Neural cell (in vitro differentiated cells): ENCODE results near the gene IFNGR1. TPM values are rescaled to one million over a fixed set of nuclear protein-coding genes. Genes with fewer than 3 reads are reported as not detected.

Source experiments
- H2AFZ ChIP-seq: fragments of 200-600, 300-800 bp; sonication (generic), shearing (Covaris generic); 2 replicates; pipeline ENCODE4 v1.6.0; 2014; ENCODE audit warnings: low read depth, mild to moderate bottlenecking, antibody characterized with exemption, low read length, moderate library complexity
- H3F3A ChIP-seq: fragments of 200-600 bp; shearing (Covaris generic); 2 replicates; pipeline ENCODE4 v1.6.1; 2016; ENCODE audit warnings: mild to moderate bottlenecking, moderate library complexity, mixed read lengths, antibody characterized with exemption, low read length; ENCODE audit not compliant: insufficient read depth, poor library complexity, severe bottlenecking
- H3K27ac ChIP-seq: fragments of 200-600, 300-800 bp; sonication (generic), shearing (Covaris generic); 2 replicates; pipeline ENCODE4 v1.5.1; 2014; ENCODE audit warnings: mild to moderate bottlenecking, low read length, moderate library complexity
- H3K27me3 ChIP-seq: fragments of 300-800, 200-600 bp; sonication (generic), shearing (Covaris generic); 2 replicates; pipeline ENCODE4 v1.6.0; 2014; ENCODE audit warnings: mild to moderate bottlenecking, low read depth, low read length, moderate library complexity; ENCODE audit not compliant: insufficient read depth
- H3K36me3 ChIP-seq: fragments of 300-800, 200-600 bp; sonication (generic), shearing (Covaris generic); 2 replicates; pipeline ENCODE4 v1.5.1; 2014; ENCODE audit warnings: mild to moderate bottlenecking, antibody characterized with exemption, low read length, moderate library complexity; ENCODE audit not compliant: insufficient read depth
- H3K4me2 ChIP-seq: fragments of 300-800, 200-600 bp; sonication (generic), shearing (Covaris generic); 2 replicates; pipeline ENCODE4 v1.6.0; 2014; ENCODE audit warnings: mild to moderate bottlenecking, low read length
- H3K4me3 ChIP-seq: fragments of 300-800, 200-600 bp; sonication (generic), shearing (Covaris generic); 2 replicates; pipeline ENCODE4 v1.5.1; 2014; ENCODE audit warnings: mild to moderate bottlenecking, low read length, moderate library complexity
- H3K79me2 ChIP-seq: fragments of 200-600 bp; shearing (Covaris generic); replicated peaks from 2 replicates; pipeline ENCODE4 v1.6.0; 2014; ENCODE audit warnings: mild to moderate bottlenecking, low read length, moderate library complexity; ENCODE audit not compliant: insufficient read depth
- H3K9ac ChIP-seq: fragments of 300-800, 200-600 bp; sonication (generic), shearing (Covaris generic); 2 replicates; pipeline ENCODE4 v1.6.1; 2016; ENCODE audit warnings: mild to moderate bottlenecking, low read length, mixed read lengths
- H3K9me2 ChIP-seq: fragments of 200-600 bp; shearing (Covaris generic); 2 replicates; pipeline ENCODE4 v1.6.1; 2016; ENCODE audit warnings: mild to moderate bottlenecking, low read length, mixed read lengths; ENCODE audit not compliant: insufficient read depth
- H3K9me3 ChIP-seq: fragments of 200-600, 300-800 bp; sonication (generic), shearing (Covaris generic); 2 replicates; pipeline ENCODE4 v1.6.1; 2016; ENCODE audit warnings: mild to moderate bottlenecking, mixed run types, low read length, moderate library complexity, mixed read lengths
- H4K20me1 ChIP-seq: fragments of 200-600 bp; shearing (Covaris generic); 2 replicates; pipeline ENCODE4 v1.6.1; 2016; ENCODE audit warnings: mild to moderate bottlenecking, mixed run types; ENCODE audit not compliant: insufficient read depth
- EP300 ChIP-seq: fragments of 450-650 bp; conservative IDR thresholded peaks from 2 replicates; pipeline ENCODE4 v1.6.1; 2014; ENCODE audit warnings: antibody characterized with exemption, mild to moderate bottlenecking, moderate library complexity; ENCODE audit not compliant: poor library complexity, severe bottlenecking
- EZH2 ChIP-seq: fragments of 200-600, 300-800 bp; shearing (Covaris generic), sonication (generic); IDR thresholded peaks from 2 replicates; pipeline ENCODE4 v1.6.1; 2014; ENCODE audit warnings: antibody characterized with exemption, low read length, borderline replicate concordance, mild to moderate bottlenecking; ENCODE audit not compliant: insufficient read depth, poor library complexity, severe bottlenecking
- MXI1 ChIP-seq: fragments of 450-650 bp; conservative IDR thresholded peaks from 2 replicates; pipeline ENCODE4 v1.6.1; 2014; ENCODE audit warnings: antibody characterized with exemption, mild to moderate bottlenecking; ENCODE audit not compliant: poor library complexity, severe bottlenecking
- POLR2AphosphoS5 ChIP-seq: IDR thresholded peaks from 2 replicates; pipeline ENCODE4 v1.6.1; 2012
- RAD21 ChIP-seq: fragments of 450-650 bp; conservative IDR thresholded peaks from 2 replicates; pipeline ENCODE4 v1.6.1; 2014; ENCODE audit warnings: antibody characterized with exemption, mild to moderate bottlenecking, moderate library complexity
- SMC3 ChIP-seq: fragments of 450-650 bp; conservative IDR thresholded peaks from 2 replicates; pipeline ENCODE4 v1.6.1; 2014; ENCODE audit warnings: antibody characterized with exemption, mild to moderate bottlenecking, moderate library complexity; ENCODE audit not compliant: poor library complexity
- TAF1 ChIP-seq: IDR thresholded peaks from 2 replicates; pipeline ENCODE4 v1.6.1; 2012; ENCODE audit warnings: low read depth
- polyA plus RNA-seq: library from polyadenylated mRNA; depleted of rRNA; stranded (reverse); fragments of >200 nt; gene quantifications from 2 replicates; pipeline ENCODE4 v1.2.3, GENCODE V29; 2014
- TF ChIP-seq, protein P1 (sequence below): fragments of 450-650 bp; IDR thresholded peaks from 2 replicates; pipeline ENCODE4 v1.5.1; 2014; ENCODE audit warnings: antibody characterized with exemption, mild to moderate bottlenecking, moderate library complexity; ENCODE audit not compliant: poor library complexity, severe bottlenecking
- TF ChIP-seq, protein P2 (sequence below): IDR thresholded peaks from 2 replicates; pipeline ENCODE4 v1.6.1; 2012; ENCODE audit warnings: borderline replicate concordance

IFNGR1 gene
- polyA plus RNA-seq, 1 donor from 2014 or later, result 57.2 TPM

DNA sequence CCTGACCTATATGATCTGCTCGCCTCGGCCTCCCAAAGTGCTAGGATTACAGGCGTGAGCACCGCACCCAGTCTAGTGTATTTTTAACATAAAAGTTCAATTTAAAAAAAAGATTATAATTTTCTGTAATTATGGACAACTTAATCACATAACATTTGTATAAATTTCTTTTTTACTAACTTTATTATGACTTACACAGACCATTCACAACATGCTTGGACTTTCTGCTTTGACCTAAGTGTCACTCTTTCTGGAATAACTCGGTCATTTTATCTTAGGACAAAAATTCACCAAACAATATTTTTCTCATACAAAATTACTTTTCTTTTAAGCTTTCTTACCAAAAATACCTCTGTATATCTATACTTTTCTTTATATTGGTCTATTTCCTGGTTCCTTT lies 30.3 kb downstream of the IFNGR1 start:
- no peak overlapping the region for H3K9ac ChIP-seq
- no peak overlapping the region for H2AFZ ChIP-seq
- no peaks in the 10 kb centered on the region for H3K9me2 ChIP-seq
- H4K20me1 ChIP-seq, result no peaks in the 10 kb centered on the region
- no peaks in the 10 kb centered on the region for H3K79me2 ChIP-seq
- no peaks in the 10 kb centered on the region for H3K36me3 ChIP-seq
- H3K4me2 ChIP-seq, result no peak overlapping the region
- H3F3A ChIP-seq, result no peaks in the 10 kb centered on the region
- TF ChIP-seq MXI1, result no peak
- no peak for TF ChIP-seq POLR2AphosphoS5
- H3K9me3 ChIP-seq, result peaks cover 7% of the 10 kb centered on the region
- H3K27me3 ChIP-seq, result no peaks in the 10 kb centered on the region
- no peak overlapping the region for H3K27ac ChIP-seq
- no peak overlapping the region for H3K4me3 ChIP-seq

DNA sequence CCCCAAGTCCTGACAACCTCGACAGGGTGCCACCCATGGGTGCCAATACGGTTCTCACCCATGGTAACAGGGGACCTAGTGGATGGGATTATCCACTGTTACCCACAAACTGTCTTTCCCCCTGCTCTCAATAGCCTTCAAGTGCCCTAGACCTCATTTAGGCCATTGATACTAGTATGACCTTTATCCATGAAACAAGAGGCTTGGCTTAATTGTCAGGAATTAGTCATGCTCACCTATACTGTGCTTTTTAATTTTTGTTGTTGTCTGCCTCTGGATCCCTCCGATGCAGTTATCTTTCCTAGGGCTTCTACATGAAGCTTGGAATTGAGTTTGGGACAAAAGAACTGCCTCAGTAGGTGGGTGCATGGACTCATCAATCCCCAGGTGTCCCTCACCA lies 33.9 kb downstream of the IFNGR1 start:
- Histone ChIP-seq H3K4me2 (no peak overlapping the region), H3K9me2 (no peaks in the 10 kb centered on the region), H3K27me3 (no peaks in the 10 kb centered on the region), H3K9ac (no peak overlapping the region), H4K20me1 (no peaks in the 10 kb centered on the region), H3K9me3 (peaks cover 11% of the 10 kb centered on the region), H3K4me3 (no peak overlapping the region), H3K79me2 (no peaks in the 10 kb centered on the region), H3F3A (no peaks in the 10 kb centered on the region), H3K36me3 (no peaks in the 10 kb centered on the region), H3K27ac (no peak overlapping the region), H2AFZ (no peak overlapping the region)
- no peak for TF ChIP-seq EP300
- TF ChIP-seq EZH2, result no peak
- no peak for TF ChIP-seq TAF1
- TF ChIP-seq MXI1, result no peak
- no peak for TF ChIP-seq SMC3
- TF ChIP-seq, protein P1, sequence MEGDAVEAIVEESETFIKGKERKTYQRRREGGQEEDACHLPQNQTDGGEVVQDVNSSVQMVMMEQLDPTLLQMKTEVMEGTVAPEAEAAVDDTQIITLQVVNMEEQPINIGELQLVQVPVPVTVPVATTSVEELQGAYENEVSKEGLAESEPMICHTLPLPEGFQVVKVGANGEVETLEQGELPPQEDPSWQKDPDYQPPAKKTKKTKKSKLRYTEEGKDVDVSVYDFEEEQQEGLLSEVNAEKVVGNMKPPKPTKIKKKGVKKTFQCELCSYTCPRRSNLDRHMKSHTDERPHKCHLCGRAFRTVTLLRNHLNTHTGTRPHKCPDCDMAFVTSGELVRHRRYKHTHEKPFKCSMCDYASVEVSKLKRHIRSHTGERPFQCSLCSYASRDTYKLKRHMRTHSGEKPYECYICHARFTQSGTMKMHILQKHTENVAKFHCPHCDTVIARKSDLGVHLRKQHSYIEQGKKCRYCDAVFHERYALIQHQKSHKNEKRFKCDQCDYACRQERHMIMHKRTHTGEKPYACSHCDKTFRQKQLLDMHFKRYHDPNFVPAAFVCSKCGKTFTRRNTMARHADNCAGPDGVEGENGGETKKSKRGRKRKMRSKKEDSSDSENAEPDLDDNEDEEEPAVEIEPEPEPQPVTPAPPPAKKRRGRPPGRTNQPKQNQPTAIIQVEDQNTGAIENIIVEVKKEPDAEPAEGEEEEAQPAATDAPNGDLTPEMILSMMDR, result no peak
- no peak for TF ChIP-seq RAD21
- TF ChIP-seq, protein P2, sequence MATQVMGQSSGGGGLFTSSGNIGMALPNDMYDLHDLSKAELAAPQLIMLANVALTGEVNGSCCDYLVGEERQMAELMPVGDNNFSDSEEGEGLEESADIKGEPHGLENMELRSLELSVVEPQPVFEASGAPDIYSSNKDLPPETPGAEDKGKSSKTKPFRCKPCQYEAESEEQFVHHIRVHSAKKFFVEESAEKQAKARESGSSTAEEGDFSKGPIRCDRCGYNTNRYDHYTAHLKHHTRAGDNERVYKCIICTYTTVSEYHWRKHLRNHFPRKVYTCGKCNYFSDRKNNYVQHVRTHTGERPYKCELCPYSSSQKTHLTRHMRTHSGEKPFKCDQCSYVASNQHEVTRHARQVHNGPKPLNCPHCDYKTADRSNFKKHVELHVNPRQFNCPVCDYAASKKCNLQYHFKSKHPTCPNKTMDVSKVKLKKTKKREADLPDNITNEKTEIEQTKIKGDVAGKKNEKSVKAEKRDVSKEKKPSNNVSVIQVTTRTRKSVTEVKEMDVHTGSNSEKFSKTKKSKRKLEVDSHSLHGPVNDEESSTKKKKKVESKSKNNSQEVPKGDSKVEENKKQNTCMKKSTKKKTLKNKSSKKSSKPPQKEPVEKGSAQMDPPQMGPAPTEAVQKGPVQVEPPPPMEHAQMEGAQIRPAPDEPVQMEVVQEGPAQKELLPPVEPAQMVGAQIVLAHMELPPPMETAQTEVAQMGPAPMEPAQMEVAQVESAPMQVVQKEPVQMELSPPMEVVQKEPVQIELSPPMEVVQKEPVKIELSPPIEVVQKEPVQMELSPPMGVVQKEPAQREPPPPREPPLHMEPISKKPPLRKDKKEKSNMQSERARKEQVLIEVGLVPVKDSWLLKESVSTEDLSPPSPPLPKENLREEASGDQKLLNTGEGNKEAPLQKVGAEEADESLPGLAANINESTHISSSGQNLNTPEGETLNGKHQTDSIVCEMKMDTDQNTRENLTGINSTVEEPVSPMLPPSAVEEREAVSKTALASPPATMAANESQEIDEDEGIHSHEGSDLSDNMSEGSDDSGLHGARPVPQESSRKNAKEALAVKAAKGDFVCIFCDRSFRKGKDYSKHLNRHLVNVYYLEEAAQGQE, result no peak
- no peak for TF ChIP-seq POLR2AphosphoS5

DNA sequence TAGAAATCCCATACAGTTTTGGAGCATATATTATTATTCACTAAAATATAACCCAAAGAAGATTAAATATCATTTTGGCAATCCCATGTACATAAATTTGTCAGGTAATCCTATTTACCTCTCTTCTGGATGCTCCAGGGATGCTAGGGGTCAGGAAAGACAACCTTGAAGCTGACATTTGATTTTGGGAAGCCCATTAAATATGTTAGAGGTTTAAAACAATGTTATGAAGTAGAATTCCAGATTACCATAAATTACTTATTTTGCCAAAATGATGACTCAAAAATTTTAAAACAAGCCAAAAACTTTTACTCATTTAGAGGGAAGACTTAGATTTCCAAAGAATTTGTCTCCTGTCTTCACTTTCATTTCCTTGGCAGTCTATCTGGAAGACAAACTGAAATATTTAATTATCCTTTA lies 36.5 kb downstream of the IFNGR1 start:
- no peak overlapping the region for H3K4me3 ChIP-seq
- no peak overlapping the region for H3K27ac ChIP-seq
- H3K36me3 ChIP-seq, result no peaks in the 10 kb centered on the region
- TF ChIP-seq, protein P2, result no peak
- TF ChIP-seq EP300 (no peak), SMC3 (no peak), POLR2AphosphoS5 (no peak)
- no peak overlapping the region for H3K9ac ChIP-seq
- H3K9me3 ChIP-seq, result peaks cover 16% of the 10 kb centered on the region
- no peaks in the 10 kb centered on the region for H3K79me2 ChIP-seq
- no peaks in the 10 kb centered on the region for H3K27me3 ChIP-seq
- H3K9me2 ChIP-seq, result no peaks in the 10 kb centered on the region
- H2AFZ ChIP-seq, result no peak overlapping the region
- no peaks in the 10 kb centered on the region for H4K20me1 ChIP-seq
- H3F3A ChIP-seq, result no peaks in the 10 kb centered on the region
- no peak overlapping the region for H3K4me2 ChIP-seq
